Small intestine (tissue), 7 donors: Measurements from ENCODE around the gene PDE4D. TPM values are rescaled to one million over a fixed set of nuclear protein-coding genes. Genes with fewer than 3 reads are reported as not detected.

Experiments used
- DNase-seq, 2 donors: peaks; one replicate each; pipeline versions ENCODE4 v3.0.0 to v3.0.0-alpha.2; 2013
- FAIRE-seq: peaks from 2 replicates; lab custom pipeline; 2012; peaks lifted over from hg19 to GRCh38; lab: Jason Lieb, UNC
- H3K27ac ChIP-seq, 3 donors: one replicate each; pipeline ENCODE4 v1.5.1; 2013; ENCODE audit warnings: low read length in 2 of 3, mild to moderate bottlenecking in 2 of 3, control low read depth in 1 of 3, inconsistent platforms in 1 of 3, low read depth in 1 of 3, moderate library complexity in 1 of 3
- H3K27me3 ChIP-seq, 3 donors: one replicate each; pipeline ENCODE4 v1.6.1; 2013; ENCODE audit warnings: low read length in 3 of 3, inconsistent platforms in 1 of 3; ENCODE audit not compliant: control insufficient read depth in 3 of 3, insufficient read depth in 3 of 3
- H3K36me3 ChIP-seq, 3 donors: one replicate each; pipeline ENCODE4 v1.6.1; 2013; ENCODE audit warnings: low read length in 3 of 3, inconsistent platforms in 1 of 3, low read depth in 1 of 3, mild to moderate bottlenecking in 1 of 3, moderate library complexity in 1 of 3; ENCODE audit not compliant: control insufficient read depth in 3 of 3, insufficient read depth in 2 of 3
- H3K4me1 ChIP-seq, 3 donors: one replicate each; pipeline ENCODE4 v1.6.1; 2013; ENCODE audit warnings: low read length in 2 of 3, inconsistent platforms in 1 of 3, low read depth in 1 of 3, mild to moderate bottlenecking in 1 of 3, moderate library complexity in 1 of 3; ENCODE audit not compliant: control insufficient read depth in 3 of 3, insufficient read depth in 2 of 3
- H3K4me3 ChIP-seq, 3 donors: one replicate each; pipeline ENCODE4 v1.5.1; 2013; ENCODE audit warnings: low read length in 3 of 3, control low read depth in 1 of 3, inconsistent platforms in 1 of 3, low read depth in 1 of 3, mild to moderate bottlenecking in 1 of 3, moderate library complexity in 1 of 3
- H3K9me3 ChIP-seq, 2 donors: one replicate each; pipeline ENCODE4 v1.6.1; 2013; ENCODE audit warnings: low read depth in 1 of 2, low read length in 1 of 2; ENCODE audit not compliant: control insufficient read depth in 2 of 2, insufficient read depth in 1 of 2
- WGBS, 3 donors: extraction: QIAGEN DNeasy Blood & Tissue Kit; methylation state at CpG; one replicate each; pipeline ENCODE4 v1.1.7; 2013; 5-methylcytosine and 5-hydroxymethylcytosine counted together
- polyA plus RNA-seq, 4 donors: library from polyadenylated mRNA; stranded (reverse) in 3 of 4; unstranded in 1 of 4; fragments of 200-250 nt in 3 of 4; fragments of 120-200 nt in 1 of 4; gene quantifications; one replicate each; pipeline versions ENCODE4 v1.2.1 to v1.2.3, GENCODE V29; 2013
- donor health status: healthy with polysubstance abuse.
- donor health status: control.
- donor health status: control.
- donor health status: Bipolar disorder and iron deficiency.
- donor health status: healthy.

Gene PDE4D
- polyA plus RNA-seq, 4 donors = 2.9 to 16.2 (median 5.3) TPM

DNA sequence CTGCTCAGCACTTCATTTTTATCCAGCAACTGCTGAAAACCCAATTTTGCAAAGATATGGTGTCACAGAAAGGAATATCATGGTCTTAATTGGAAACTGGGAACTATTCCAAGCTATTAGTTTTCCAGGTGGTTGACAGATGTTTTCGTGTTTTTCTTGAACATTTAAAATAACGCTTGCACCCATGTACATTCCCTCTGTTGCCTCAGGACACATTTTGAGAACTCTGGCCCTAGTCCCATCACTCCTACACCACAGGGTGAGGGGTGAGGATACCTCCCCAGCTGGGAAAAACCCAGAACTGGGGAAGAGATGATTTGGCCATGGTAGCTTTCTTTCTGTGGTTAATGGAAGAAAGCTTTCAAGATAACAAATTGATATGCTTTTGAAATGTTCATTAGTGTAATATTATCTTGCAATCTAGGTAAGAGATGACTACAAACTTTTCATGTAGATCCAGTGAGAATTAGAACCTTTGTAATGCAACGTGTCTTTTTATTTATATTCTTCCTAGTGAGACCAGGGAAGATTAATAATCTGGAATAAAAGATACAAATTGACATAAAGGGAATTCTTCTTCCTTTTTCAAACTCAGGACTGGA lies 683.7 kb downstream of the PDE4D start:
- H3K4me3 ChIP-seq = no peak overlapping the region
- H3K9me3 ChIP-seq = no peaks in the 10 kb centered on the region
- no peaks in the 10 kb centered on the region for H3K27me3 ChIP-seq
- 71 to 94% (median 79%) methylated on average over 3 of the region's 3 CpGs for WGBS, 3 donors
- no peaks in the 10 kb centered on the region for H3K4me1 ChIP-seq
- no peak for FAIRE-seq
- no peak for DNase-seq
- H3K27ac ChIP-seq = no peak overlapping the region
- H3K36me3 ChIP-seq = peaks cover 0 to 2% (median 0%) of the 10 kb centered on the region in 3 donors

DNA sequence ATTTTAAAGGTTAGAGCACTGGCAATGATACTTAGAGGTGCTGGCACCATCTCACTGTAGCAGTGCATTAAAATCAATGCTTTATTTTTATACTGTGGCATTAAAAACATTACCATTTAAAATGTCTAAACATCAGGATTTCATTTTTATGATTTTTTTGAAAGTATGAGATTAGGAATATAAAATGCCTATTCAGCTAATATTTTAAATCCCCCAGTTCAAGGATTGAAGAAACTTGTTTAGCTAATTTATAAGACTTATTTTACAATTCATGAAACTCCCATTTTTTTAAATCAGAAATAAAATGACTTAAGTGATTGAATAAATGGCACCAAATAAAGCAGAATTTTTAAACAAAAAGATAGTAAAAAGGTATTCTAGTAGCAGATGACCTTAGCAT lies 685.1 kb downstream of the PDE4D start:
- Histone ChIP-seq H3K27me3 (no peaks in the 10 kb centered on the region), H3K36me3 (peaks cover 0 to 2% (median 0%) of the 10 kb centered on the region in 3 donors), H3K27ac (no peak overlapping the region), H3K4me3 (no peak overlapping the region), H3K9me3 (no peaks in the 10 kb centered on the region), H3K4me1 (no peaks in the 10 kb centered on the region)
- DNase-seq (no peak), FAIRE-seq (no peak)

DNA sequence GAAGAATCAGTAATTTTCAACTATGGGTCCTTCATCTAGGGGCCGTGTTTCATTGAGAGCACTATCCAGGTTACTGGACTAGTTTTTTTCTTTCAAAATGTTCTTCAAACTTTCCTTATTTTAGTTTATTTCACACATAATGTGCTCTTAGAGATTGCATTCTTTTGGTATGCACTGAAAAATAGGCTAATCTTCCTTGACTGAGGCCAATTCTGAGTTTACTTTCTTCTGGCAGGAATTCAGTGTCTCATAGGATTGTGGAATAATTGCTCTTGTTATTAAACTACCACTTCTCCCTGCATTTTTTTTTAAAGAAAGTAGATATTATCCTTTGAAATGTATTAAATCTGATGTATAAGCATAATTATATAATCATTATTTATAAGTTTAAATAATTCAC lies 686.1 kb downstream of the PDE4D start:
- no peaks in the 10 kb centered on the region for H3K9me3 ChIP-seq
- no peaks in the 10 kb centered on the region for H3K27me3 ChIP-seq
- DNase-seq (no peak), FAIRE-seq (no peak)
- 76 to 92% (median 89%) methylated on average over 1 of the region's 1 CpG for WGBS, 3 donors
- H3K27ac ChIP-seq = no peak overlapping the region
- no peak overlapping the region for H3K4me3 ChIP-seq
- no peaks in the 10 kb centered on the region for H3K4me1 ChIP-seq
- H3K36me3 ChIP-seq = peaks cover 0 to 2% (median 0%) of the 10 kb centered on the region in 3 donors

DNA sequence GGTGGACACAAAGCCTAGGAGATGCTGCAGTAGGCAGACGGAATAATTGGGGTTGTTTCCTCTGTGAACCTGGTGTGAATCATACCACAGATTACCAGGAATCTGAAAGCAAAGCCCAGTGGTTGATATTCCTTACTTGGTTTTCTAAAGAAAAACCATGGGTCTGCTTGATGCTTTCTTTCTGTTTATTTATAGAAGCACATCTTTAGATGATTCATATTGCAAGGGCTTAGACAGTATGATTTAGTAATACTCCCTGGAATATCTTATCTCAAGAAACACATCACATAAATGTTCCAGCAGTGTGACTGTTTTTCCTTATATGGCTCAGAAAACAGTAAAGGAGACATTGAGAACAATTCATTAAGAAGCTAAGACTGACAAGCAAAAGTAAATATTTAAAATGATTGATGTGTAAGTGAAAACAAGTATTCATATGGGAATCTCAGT lies 687.4 kb downstream of the PDE4D start:
- Histone ChIP-seq H3K27ac (no peak overlapping the region), H3K27me3 (no peaks in the 10 kb centered on the region), H3K36me3 (peaks cover 0 to 2% (median 0%) of the 10 kb centered on the region in 3 donors), H3K4me3 (no peak overlapping the region), H3K4me1 (no peaks in the 10 kb centered on the region), H3K9me3 (no peaks in the 10 kb centered on the region)
- FAIRE-seq = no peak
- DNase-seq = no peak
- 66 to 93% (median 85%) methylated on average over 1 of the region's 1 CpG for WGBS, 3 donors

DNA sequence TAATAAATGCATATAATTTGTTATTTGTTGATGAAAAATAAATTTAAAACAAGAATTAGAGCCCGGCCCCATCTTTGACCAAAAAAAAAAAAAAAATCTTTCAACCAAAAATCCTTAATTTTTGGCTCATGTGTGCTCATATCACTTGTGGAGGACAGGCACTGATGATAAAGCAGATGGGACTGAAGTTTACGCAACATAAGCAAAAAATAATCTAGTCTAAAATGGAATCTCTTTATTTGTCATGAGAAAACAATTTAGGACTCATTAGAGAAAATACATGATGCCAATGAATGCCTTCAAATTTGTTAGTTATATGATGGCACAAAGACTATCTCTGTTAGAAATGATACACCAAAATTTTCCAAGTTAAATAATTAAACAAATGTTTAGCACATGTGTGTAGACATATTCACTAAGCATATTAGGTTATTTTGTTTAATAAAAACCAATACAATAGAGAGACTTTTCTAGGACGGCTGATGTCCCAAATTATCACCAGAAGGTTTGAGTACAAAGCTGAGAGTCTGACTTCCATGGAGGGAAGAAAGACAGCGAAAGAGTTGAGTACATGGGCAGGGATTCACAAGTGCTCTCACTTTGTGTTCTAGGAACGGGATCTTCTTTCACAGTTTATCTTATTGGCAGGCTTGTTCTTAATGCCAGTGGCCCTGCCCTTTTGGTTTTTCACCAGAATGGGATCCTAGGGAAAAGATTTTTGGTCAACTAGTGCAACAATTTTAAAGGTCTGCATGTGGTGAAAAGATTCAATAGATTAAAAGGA lies 689.2 kb downstream of the PDE4D start:
- no peak overlapping the region for H3K4me3 ChIP-seq
- 72 to 89% (median 80%) methylated on average over 5 of the region's 5 CpGs for WGBS, 3 donors
- no peak for FAIRE-seq

DNA sequence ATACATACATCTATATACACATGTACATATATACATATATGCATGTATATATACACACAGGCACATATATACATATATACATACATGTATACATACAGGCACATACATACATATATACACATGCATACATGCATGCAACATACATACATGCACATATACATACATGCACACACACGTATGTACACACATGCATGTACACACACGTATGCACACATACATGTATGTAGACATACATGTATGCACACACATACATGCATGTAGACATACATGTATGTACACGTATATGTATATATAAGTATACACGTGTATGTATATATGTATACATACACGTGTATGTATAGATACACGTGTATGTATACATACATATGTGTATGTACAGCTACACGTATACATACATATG lies 693.7 kb downstream of the PDE4D start:
- 87% methylated on average over 7 of the region's 7 CpGs for WGBS, 3 donors
- no peak for DNase-seq
- Histone ChIP-seq H3K4me3 (no peak overlapping the region), H3K27ac (no peak overlapping the region), H3K27me3 (no peaks in the 10 kb centered on the region), H3K9me3 (peaks cover 0 to 5% of the 10 kb centered on the region in 2 donors), H3K4me1 (peaks cover 0 to 4% (median 0%) of the 10 kb centered on the region in 3 donors), H3K36me3 (peaks cover 0 to 3% (median 0%) of the 10 kb centered on the region in 3 donors)
- no peak for FAIRE-seq

More for the DNA sequence above, 689.2 kb downstream of the PDE4D start:
- Histone ChIP-seq H3K27ac (no peak overlapping the region), H3K9me3 (no peaks in the 10 kb centered on the region), H3K36me3 (no peaks in the 10 kb centered on the region), H3K27me3 (no peaks in the 10 kb centered on the region), H3K4me1 (no peaks in the 10 kb centered on the region)
- DNase-seq = no peak

DNA sequence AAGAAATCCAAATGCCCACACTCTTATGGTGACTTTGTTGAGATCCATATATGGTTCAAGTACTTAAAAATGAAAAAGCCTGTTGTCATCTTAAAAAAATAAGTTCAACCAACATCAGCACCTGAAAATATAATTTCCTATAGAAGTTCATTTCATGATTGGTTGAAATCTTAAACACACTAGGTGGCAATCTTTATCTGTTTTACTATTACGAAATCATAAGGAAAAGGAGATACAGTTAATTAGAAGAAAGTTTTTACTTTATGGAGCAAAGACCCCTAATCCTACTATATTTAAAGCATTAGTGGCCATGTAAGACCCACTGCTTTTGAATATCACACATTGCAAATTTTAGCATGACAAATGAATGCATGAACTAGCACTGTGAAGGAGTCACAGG lies 694.7 kb downstream of the PDE4D start:
- peaks cover 0 to 7% of the 10 kb centered on the region in 2 donors for H3K9me3 ChIP-seq
- no peak overlapping the region for H3K27ac ChIP-seq
- no peaks in the 10 kb centered on the region for H3K27me3 ChIP-seq
- peaks cover 0 to 3% (median 0%) of the 10 kb centered on the region in 3 donors for H3K36me3 ChIP-seq
- peaks cover 0 to 4% (median 0%) of the 10 kb centered on the region in 3 donors for H3K4me1 ChIP-seq
- 62 to 77% (median 75%) methylated on average over 1 of the region's 1 CpG for WGBS, 3 donors
- FAIRE-seq = no peak
- no peak for DNase-seq
- no peak overlapping the region for H3K4me3 ChIP-seq

DNA sequence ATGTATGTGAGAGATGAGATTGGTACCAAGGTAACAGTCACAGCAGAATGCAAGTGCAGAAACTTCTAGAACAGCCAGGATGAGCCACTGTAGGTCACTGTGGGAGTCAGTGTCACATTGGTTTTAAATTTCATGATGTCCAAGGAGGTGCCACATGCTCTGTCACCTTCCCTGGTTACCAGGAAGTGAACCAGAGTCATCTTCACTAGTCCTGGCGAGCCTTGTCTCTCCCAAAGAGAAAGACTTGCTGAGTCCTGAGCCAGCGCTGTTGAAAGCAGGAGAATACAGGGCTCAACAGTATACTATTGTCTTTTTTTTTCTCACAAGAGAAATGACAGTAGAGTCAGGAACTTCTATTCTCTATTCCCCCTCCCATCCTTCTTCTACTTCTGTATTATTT lies 695.2 kb downstream of the PDE4D start:
- Histone ChIP-seq H3K4me3 (no peak overlapping the region), H3K4me1 (peaks cover 0 to 4% (median 0%) of the 10 kb centered on the region in 3 donors), H3K27me3 (no peaks in the 10 kb centered on the region), H3K9me3 (peaks cover 0 to 7% of the 10 kb centered on the region in 2 donors), H3K36me3 (peaks cover 0 to 3% (median 0%) of the 10 kb centered on the region in 3 donors), H3K27ac (no peak overlapping the region)
- 86 to 91% (median 88%) methylated on average over 2 of the region's 2 CpGs for WGBS, 3 donors
- FAIRE-seq = no peak
- DNase-seq = no peak
